Fibroblast of skin of abdomen (primary cell): ENCODE results near the gene OLFML2A. TPM values are rescaled to one million over a fixed set of nuclear protein-coding genes. Genes with fewer than 3 reads are reported as not detected.
"Not testable (repeated sequence)": the region's sequence is repeated elsewhere in the genome, so short reads cannot be mapped to it uniquely, and the experiment has no call there.

ENCODE experiments used
- DNase-seq: peaks from one replicate; pipeline ENCODE4 v3.0.0-alpha.2; 2013
- polyA plus RNA-seq, 2 experiments: library from polyadenylated mRNA; unstranded; fragments of 120-200 nt; gene quantifications; one replicate each; pipeline ENCODE4 v1.2.1, GENCODE V29; 2013; ENCODE audit not compliant: insufficient read length in 2 of 2

Gene OLFML2A
- polyA plus RNA-seq (2013, experiment 1 of 2; ENCODE audit: insufficient read length), result 7.0 TPM
- polyA plus RNA-seq (2013, experiment 2 of 2; ENCODE audit: insufficient read length), result 5.9 TPM

DNA sequence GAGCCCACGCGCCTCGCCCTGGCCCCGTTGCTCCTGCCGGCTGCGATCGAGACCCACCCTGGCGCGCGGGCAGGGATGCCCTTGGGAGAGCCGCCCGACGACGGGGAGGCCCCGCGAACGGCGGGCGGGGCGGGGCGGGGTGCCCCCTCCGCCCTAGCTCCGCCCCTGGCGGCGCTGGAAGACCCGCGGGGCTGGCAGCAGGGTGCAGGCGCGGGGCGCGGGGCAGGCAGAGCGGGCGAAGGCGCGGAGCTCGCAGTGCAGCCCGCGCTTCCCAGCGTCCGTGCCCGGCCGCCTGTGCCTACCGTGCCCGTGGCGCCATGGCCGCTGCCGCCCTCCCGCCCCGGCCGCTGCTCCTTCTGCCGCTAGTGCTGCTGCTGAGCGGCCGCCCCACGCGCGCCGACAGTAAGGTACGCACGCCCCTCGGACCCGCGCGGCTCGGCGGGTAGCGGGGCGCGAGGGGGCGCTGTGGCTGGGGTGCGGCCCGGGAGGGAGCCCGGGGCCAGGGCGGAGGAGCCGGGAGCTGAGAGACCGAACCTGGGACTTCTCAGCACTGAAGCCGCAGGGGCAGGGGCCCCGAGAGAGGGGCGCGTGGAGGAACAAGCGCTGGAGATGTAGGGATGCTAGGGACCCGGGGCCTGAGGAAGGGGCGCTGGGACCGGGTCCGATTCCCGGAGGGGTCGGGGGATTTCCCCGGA lies at the start of gene OLFML2A:
OLFML2A (plus strand) TSS at position 180 of the 695 bp plus-strand sequence; CDS start at position 318, 138 bp downstream.
- DNase-seq, result no peak

DNA sequence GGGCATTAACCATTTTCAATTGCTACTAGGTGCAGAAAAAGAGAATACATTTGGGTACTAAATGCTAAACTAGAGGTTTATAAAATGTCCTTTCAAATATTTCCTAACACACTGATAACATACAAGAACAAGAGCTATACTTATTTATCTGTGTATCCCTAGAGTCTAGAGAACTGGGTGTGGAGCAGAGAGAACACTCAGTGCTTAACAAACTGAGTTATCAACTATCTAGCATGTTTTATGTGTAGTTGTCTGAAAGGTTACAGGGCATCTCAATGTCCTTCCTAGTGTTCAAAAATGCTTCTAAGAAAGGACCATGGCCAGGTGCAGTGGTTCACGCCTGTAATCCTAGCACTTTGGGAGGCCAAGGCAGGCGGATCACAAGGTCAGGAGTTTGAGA lies 46.2 kb upstream of the OLFML2A start:
- DNase-seq, result no peak

DNA sequence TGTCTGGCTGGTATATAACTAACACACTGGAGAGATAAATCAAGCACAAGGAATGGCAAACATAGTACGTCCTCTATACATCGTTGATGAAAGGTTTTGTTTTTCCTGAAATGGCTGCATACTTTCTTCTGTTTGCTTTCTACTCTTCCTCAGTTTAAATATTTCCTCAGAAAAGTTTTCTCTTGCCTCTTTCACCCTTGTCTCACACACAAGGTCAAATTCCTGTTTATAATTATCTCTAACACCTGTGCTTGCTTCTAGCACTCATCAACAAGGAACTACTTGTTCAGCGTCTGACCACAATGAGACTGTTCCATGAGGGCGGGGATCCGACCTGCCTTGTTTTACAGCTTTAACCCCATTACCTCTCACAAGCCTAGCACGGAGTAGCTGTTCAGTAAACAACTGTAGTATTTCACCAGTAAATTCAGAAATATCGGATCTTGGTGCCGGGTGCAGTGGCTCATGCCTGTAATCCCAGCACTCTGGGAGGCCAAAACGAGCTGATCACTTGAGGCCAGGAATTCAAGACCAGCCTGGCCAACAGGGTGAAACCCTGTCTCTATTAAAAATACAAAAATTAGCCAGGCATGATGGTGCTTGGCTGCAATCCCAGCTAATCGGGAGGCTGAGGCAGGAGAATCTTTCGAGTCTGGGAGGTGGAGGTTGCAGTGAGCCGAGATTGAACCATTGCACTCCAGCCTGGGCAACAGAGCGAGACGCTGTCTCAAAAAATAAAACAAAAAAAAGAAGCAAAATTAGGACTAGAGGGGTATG lies 42.8 kb upstream of the OLFML2A start:
- no peak for DNase-seq

DNA sequence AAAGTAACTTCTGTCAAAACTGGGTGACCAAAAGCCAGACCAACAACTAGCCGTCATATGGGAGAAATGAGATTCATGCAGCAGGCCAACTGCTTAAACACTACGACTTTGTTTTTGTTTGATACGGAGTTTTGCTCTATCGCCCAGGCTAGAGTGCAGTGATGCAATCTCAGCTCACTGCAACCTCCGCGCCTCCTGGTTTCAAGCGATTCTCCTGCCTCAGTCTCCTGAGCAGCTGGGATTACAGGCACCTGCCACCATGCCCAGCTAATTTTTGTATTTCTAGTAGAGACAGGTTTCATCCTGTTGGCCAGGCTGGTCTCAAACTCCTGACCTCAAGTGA lies 42.2 kb upstream of the OLFML2A start:
- not testable (repeated sequence) for DNase-seq

DNA sequence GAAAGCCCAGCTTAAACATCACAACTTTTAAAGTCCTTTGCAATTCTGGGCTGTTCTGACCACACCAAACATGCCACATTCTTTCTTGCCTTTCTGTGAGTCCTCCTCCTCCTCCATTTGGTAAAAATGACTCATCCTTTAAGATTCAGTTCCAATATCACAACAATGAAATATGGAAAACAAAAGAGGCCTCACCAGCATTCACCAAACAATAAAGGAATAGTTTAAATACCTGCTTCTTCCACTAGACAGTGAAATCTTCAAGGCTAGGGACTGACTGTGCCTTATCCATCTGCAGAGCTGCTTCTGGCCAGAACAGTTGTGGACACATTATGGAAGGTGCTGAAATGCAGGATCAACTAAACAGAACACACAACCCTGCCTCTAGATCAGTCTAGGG lies 41.8 kb upstream of the OLFML2A start:
- peak; percentile 76 for DNase-seq

DNA sequence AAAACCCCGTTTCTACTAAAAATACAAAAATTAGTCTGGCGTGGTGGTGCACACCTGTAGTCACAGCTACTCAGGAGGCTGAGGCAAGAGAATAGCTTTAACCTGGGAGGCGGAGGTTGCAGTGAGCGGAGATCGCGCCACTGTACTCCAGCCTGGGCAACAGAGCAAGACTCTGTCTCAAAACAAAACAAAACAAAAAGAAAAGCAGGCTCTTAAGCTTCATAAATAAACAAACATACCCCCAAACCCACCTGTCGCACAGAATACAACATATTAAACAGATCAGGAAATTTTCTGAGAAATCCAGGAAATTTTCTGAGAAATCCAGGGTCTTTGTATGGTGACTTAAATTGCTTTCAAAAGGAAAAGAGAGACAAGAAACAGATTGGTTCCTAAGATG lies 38.9 kb upstream of the OLFML2A start:
- DNase-seq, result not testable (repeated sequence)

DNA sequence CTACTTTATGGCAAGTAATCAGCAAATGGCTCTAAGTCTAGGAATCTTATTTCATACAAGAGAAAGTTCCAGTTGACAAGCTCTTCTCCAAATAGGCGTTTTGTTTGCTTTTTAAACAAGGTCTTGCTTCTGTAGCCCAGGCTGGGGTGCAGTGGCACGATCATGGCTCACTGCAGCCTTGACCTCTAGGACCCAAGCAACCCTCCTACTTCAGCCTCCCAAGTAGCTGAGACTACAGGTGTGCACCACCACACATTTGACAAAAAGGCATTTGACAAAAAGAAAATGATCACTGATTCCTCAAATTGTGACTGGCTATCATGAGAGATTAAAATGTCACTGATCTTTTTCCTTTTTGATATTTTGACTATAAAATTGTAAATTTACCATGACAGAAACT lies 37.6 kb upstream of the OLFML2A start:
- DNase-seq, result no peak

DNA sequence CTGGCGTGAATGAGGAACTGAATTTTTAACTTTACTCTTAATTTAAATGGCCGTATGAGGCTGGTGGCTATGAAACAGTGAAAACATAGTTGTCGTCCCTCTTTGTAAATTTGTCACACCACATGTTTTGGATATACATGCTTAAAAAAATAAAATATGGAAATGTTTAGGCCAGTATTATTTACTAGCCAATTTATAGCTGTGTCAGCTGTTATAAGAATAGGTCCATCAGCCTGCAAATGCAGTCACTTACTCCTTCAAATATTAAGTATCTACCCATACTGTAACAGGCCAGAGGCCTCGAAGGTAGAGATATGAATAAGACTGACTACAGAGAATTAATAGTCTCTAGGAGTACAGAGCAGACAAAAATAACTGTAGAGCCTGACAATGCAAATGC lies 35.8 kb upstream of the OLFML2A start:
- no peak for DNase-seq

DNA sequence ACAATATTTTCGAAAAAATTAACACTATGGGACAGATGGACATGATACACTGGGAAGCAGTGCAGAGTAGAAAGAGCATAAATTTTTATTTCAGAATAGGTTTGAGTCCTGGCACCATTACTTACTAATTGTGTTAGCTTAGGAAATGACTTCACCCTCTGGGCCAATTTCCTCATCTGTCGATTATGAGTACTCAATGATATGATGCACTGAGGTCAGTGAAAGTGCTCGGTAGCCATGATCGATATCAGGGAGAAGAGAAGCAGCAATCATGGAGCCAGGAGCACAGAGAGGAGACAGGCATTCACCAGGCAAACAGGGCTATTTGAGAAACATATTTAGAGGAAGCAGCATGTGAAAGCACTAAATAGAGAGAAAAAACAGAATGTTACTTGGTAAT lies 35.3 kb upstream of the OLFML2A start:
- DNase-seq, result no peak

DNA sequence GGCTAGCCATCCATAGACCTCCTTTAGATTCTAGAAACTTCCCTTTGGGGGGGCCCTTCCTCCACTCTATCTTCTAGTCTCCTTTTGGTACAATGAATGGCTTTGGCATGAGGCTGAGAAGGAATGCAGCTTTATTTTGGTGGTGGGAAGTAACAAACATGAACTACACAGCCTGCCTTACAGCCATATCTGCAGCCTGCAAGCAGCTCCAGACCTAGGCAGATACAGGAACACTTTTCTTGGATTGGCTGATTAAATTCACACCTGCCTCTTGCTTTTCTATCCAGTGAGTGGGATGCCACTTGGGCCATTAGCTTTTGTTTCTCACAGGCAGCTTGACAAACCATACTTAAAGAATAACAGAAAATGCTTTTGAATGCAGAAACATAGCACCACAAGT lies 34.0 kb upstream of the OLFML2A start:
- no peak for DNase-seq

DNA sequence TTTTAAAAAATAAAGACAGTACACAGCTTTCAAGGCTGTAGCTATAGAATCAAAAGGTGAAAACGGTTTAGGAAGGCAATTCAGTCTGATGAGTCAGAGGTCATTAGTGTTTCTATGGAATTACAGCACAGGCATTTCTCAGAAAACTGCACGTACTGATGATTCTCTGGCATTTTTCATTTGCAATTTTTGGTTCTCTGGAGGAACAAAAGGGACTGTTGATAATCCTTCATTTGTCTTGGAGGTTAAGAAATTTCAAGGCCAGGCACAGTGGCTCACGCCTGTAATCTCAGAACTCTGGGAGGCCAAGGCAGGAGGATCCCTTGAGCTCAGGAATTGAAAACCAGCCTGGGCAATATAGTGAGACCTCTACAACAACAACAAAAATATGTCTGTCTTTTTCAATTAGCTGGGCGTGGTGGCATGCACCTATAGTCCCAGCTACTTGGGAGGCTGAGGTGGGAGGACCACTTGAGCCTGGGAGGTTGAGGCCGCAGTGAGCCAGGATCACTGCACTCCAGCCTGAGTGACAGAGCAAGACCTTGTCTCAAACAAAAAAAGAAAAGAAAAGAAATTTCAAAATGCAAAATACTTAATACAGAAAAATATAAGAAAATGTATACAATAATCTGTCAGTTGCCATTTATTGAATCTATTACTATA lies 33.1 kb upstream of the OLFML2A start:
- DNase-seq, result peak; percentile 66

DNA sequence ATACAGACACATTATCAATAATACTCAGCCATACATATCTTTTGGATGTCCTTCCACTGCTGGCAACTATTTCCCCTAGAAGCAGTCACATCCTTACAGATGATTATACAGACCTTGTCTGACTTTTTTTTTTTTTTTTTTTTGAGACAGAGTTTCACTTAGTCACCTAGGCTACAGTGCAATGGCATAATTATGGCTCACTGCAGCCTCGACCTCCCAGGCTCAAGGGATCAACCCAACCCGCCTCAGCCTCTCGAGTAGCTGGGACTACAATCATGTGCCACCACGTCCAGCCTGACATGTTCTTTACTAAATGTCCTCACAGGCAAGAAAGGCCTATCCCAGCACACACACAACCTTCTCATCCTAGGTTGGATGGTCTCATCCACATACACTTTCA lies 29.9 kb upstream of the OLFML2A start:
- no peak for DNase-seq

DNA sequence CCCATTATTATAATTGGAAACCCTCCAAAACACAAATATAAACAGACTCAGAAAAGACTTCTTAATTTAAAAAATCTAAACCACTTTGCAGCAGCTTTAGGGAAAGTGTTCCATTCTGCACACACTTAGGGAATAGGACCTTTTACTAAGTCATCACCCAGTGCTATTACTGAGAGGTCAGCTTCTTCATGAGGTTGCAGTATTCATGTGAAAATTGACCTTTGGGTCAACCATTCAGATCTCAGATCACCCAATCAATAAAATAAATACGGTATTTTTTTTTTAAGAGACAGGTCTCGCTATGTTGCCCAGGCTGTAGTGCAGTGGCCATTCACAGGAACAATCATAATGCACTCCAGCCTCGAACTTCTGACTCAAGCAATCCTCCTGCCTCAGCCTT lies 27.6 kb upstream of the OLFML2A start:
- DNase-seq, result no peak

DNA sequence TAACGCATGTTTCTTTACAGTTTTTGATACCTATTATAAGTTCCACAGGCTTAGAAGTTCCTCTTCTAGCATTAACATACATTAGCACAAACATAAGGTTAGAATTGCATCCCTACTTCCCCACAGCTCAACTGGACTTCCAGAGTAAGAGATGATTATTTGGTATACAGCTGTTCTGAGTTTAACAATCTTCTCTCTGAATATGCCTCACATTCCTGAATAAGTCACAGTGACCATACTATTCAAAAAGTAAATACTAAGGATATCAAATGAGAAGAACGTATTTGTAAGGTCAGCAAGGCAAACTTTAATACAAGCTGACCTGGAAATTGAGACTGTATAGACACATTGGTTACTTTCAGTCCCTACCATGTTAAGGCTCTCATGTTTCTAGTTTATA lies 27.2 kb upstream of the OLFML2A start:
- peak; percentile 26 for DNase-seq

DNA sequence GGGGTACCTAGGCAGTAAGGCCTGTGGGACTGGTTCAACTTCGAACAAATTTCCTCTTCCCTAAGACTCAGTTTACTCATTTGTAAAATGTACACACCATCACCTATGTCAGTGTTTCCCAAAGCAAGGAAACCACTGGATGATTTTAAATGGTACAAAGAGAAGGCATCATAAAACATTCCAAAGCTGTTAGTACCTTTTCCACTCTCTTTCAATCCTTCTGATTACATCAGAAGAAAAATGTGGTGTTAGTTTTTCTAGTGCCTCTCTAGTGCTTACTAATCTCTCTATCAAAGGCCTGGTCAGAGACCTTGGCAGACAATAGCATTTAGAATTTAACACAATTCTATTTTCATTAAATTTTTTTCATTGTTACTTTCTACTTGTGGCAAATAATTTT lies 24.0 kb upstream of the OLFML2A start:
- peak; percentile 80 for DNase-seq

DNA sequence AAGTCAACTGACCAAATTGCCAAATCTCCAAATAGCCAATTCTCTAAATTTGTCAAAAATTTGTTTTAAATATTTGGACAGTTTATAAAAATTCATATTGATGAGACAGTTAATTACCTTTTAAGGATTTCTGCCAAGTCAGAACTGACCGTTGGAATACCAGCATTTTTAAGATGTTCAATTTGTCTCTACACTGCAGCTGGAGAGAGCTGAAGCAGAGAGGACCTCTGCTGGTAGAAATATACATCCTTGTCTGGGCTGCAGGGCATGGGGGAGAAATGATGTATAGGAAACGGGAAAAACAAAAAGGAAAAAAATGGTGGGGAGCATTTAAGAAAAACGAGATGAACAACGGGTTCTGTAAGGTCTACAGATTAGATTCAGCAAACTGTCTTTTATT lies 22.6 kb upstream of the OLFML2A start:
- DNase-seq, result peak; percentile 60

DNA sequence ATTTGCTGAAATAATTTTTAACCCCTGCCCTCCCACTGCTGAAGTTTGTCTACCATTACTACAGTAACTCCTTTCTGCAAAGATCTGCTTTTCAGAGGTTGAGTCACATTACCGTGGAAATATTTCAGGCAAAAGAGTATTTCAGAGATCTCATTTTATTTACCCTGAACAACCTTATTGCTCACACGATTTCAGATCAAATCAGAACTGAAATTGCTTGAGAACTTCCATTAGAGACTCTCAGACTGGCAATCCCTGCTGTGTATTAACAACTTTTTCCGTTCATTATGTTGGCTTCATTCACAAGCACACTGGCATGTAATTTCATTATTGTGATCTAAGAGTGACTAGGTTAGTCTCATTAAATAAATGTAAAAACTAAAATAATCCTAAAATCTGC lies 21.9 kb upstream of the OLFML2A start:
- DNase-seq, result no peak

DNA sequence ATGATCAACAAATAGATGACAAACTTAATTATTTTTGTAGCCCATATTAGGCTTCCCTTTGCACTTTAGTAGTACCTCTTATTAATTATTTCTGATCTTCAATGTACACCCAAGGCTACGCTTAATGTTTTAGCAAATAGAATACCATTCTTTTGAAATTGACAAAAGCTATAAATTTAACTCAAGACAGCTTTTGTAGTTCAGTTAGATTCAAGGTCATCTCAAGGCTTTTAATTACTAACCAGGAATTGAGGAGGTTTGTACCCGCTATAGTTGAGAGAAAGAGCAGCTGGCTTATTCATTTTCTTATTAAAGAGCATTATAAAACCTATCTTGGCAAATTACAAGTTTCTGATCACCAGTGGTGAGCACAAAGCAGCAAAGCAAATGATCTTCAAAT lies 20.9 kb upstream of the OLFML2A start:
- no peak for DNase-seq

DNA sequence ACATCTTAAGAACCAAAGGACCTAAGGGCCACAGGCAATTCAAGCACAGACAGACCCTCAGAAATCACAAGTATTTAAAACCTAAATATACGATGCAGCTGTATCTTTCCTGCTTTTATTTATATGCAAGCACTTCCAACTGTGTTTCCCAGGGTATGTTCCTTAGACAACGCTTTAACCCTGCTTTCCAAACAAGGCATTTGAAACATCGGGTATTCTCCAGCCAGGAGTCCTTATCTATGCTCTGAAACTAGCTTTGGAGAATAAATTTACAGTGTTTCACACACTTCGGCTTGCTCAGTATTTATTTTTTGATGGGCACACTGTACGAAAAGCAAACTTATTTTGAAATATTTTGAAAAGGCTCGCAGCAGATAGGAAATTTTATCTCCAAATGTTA lies 19.3 kb upstream of the OLFML2A start:
- DNase-seq, result no peak

DNA sequence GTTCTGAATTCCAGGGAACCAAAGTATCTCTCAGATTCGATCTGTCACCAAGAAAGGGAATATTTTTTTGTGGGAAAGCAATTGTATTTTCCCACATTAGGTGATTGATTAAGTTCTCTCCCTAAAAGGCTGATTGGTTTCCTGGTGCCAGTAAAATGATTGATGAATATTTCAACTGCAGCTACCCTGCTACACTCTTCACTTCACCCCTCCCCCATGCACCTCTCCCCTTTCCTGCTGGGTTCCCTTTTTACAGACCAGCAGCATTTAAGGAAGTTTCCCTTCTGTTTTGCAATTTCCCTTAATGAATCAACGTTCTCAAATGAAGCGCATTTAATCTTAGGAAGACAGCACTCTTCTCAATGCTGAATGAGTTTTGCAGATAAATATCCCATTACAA lies 18.9 kb upstream of the OLFML2A start:
- DNase-seq, result no peak

DNA sequence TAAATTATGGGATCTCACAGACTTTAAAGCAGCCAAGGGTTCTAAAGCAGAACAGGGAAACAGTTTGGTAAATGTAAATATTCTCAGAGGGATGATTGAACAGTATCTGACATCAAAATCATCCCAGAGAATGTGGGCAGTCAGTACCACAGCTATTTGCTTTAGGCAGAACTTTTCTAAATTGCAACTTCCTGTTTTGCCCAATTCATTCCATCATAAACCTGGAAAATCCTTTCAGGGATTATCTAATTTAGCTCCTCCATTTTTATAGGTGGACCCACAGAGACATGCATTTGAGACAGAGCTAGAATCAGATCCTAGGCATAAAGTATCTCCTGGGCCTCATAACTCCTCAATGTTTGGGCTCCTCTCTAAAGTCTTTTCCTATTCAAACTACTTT lies 18.2 kb upstream of the OLFML2A start:
- no peak for DNase-seq

DNA sequence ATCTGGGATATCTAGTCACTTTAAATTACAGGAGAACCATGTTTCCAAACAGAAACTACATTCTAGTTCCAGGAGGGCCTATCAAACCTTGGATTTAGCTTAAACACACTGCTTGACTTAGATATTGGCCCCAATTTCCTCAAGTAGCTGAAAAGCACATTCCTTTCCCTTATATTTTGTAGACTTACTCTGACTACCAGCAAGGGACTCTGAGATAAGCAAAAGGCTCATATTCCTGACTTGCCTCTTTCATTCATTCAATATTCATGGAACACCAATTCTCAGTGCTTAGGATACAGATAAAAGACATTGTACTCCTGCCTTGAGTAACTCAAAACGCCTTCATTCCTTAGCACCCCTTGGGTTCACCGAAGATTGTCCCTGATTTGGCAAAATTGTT lies 17.6 kb upstream of the OLFML2A start:
- DNase-seq, result no peak

DNA sequence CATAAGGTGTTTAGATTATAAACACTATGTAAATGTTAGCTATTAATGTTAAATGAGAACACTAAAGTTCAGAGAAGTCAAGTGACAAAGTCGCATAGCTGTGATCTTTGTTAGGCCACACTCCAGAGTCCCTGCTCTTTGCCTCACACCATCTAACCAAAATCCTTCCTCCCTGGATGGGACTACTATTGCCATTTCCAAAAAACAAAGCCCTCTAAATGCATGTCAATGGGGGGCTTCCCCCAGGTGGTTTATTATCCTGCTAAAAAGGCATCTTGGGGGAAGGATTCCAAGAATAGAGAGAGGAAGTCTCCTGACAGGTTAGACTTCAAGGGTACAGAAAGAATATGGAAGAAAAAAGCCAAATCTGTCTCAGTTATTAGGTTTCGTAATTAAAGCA lies 16.2 kb upstream of the OLFML2A start:
- DNase-seq, result no peak

DNA sequence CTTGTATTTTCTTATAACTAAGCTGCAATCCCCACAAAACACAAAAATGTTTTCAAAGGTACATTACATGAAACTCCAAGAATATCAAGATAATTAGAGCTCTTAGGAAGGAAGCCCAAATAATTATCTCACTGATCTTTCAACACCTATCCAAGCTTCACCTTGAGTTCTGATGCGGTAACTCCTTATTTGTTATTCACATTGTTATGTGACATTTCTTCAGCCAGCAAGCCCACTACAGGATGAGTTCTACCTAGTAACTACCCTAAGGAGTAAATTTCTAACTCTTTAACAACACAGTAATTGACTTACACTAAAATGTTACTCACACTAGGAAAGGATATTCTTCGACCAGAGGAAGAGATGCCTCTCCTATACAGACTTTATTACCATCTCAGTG lies 15.7 kb upstream of the OLFML2A start:
- no peak for DNase-seq
